Measurements from ENCODE around the gene RPUSD2.
A peak's percentile ranks its signal among the peaks of the same experiment; 100 is the strongest.

Gene RPUSD2

GRCh38 chr15:40594429-40594836 lies 25.3 kb downstream of the RPUSD2 start:
- H3K4me3 ChIP-seq (ENCODE audit: low read depth, low read length) = peak overlapping the region; percentile 82
- TF ChIP-seq CTCF (conservative IDR thresholded peaks at IDR 0.05; ENCODE audit: low read depth, low read length) = peak; percentile 43
- peak; percentile 32 for DNase-seq (ENCODE audit: low read depth)

- peak overlapping the region; percentile 82 for H3K4me3 ChIP-seq (ENCODE audit: low read depth, low read length)
- TF ChIP-seq CTCF (conservative IDR thresholded peaks at IDR 0.05; ENCODE audit: low read depth, low read length) = no peak
- no peak for DNase-seq (ENCODE audit: low read depth)
These were observed 26.1 kb downstream of the RPUSD2 start for GRCh38 chr15:40595219-40595618.

- TF ChIP-seq CTCF (conservative IDR thresholded peaks at IDR 0.05; ENCODE audit: low read depth, low read length) = no peak
- DNase-seq (ENCODE audit: low read depth) = peak; percentile 2
- peak overlapping the region; percentile 82 for H3K4me3 ChIP-seq (ENCODE audit: low read depth, low read length)
These were observed 26.7 kb downstream of the RPUSD2 start for GRCh38 chr15:40595773-40596172.

- TF ChIP-seq CTCF (conservative IDR thresholded peaks at IDR 0.05; ENCODE audit: low read depth, low read length) = no peak
- no peak overlapping the region for H3K4me3 ChIP-seq (ENCODE audit: low read depth, low read length)
- DNase-seq (ENCODE audit: low read depth) = no peak
These were observed 27.9 kb downstream of the RPUSD2 start for GRCh38 chr15:40597024-40597423.

- DNase-seq (ENCODE audit: low read depth) = no peak
- TF ChIP-seq CTCF (conservative IDR thresholded peaks at IDR 0.05; ENCODE audit: low read depth, low read length) = no peak
- no peak overlapping the region for H3K4me3 ChIP-seq (ENCODE audit: low read depth, low read length)
These were observed 29.0 kb downstream of the RPUSD2 start for GRCh38 chr15:40598126-40598525.

GRCh38 chr15:40598672-40599071 lies 29.6 kb downstream of the RPUSD2 start:
- H3K4me3 ChIP-seq (ENCODE audit: low read depth, low read length) = no peak overlapping the region
- no peak for TF ChIP-seq CTCF (conservative IDR thresholded peaks at IDR 0.05; ENCODE audit: low read depth, low read length)
- no peak for DNase-seq (ENCODE audit: low read depth)

GRCh38 chr15:40600956-40601355 lies 31.9 kb downstream of the RPUSD2 start:
- no peak for DNase-seq (ENCODE audit: low read depth)
- no peak overlapping the region for H3K4me3 ChIP-seq (ENCODE audit: low read depth, low read length)
- no peak for TF ChIP-seq CTCF (conservative IDR thresholded peaks at IDR 0.05; ENCODE audit: low read depth, low read length)
